ENCODE results near the gene SIRT2. TPM values are rescaled to one million over a fixed set of nuclear protein-coding genes. Genes with fewer than 3 reads are reported as not detected.

The SIRT2 gene
- total RNA-seq, 1 experiment from 2014 or later = 37.4 TPM

DNA sequence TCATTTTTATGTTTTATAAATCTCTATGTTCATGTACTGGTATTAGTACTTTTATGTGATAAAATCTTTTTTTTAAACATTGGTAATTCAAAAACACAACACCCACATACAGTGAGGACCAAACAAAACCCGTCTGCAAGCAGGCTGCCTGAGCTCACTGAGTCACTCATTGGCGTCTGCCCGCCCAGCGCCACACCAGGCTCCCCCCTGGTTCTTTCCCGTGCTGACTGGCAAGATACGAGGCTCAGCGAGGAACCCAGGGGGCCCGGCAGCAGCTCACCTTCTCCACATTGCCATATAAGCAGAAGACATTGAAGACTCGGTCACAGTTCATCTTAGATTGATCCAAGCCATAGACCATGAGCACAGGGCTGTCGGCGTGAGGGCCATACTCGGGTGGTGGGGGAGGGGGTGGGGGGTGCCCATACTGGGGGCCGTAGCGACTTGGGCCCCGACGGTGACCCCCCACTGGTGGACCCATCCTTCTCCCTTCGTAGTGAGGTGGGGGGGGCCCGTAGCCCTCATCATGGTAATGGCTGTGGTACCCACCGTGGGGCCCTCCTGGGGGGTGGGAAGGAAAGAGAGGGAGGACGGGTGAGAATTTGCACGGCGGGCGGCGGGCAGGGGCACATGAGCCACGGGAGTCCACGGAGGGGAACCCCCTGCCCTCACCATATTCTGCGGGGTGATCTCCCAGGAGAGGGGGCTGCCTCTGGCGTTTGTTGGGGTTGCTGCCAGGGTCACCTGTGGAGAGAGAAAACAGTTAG lies 59.4 kb downstream of the SIRT2 start:
- no peaks in the 10 kb centered on the region for H3K27me3 Mint-ChIP-seq (ENCODE audit: insufficient read depth, unreplicated experiment)
- H3K9me3 Mint-ChIP-seq (ENCODE audit: unreplicated experiment) = no peaks in the 10 kb centered on the region
- H3K36me3 Mint-ChIP-seq (ENCODE audit: insufficient read depth, unreplicated experiment) = peaks cover 99% of the 10 kb centered on the region
- ChIA-PET POLR2A (interaction anchor here (0.7 to 5.8 kb wide), 10 partner anchors 8 to 191 kb away, joined by 3 to 74 read pairs (median 10); partner anchors contain the start of genes ACTN4, ECH1, HNRNPL and MRPS12), CTCF (interaction anchor here (0.5 to 2.6 kb wide), 6 partner anchors 9 to 261 kb away, joined by 3 to 15 read pairs (median 3); partner anchors contain the start of gene NFKBIB)
- intact Hi-C loops (cut with micrococcal nuclease) = loop anchor here (2.0 kb wide), 2 partner anchors 111 to 203 kb away; no protein-coding TSS in a partner anchor
- H3K27ac Mint-ChIP-seq (ENCODE audit: low read depth, unreplicated experiment) = peak overlapping the region; percentile 61
- peaks cover 30% of the 10 kb centered on the region for H3K4me1 Mint-ChIP-seq (ENCODE audit: insufficient read depth, unreplicated experiment)
- BruUV-seq (replicated peaks) = no TSS peak
- TF ChIP-seq CTCF (IDR thresholded peaks at IDR 0.05; ENCODE audit: unreplicated experiment) = no peak
- no peak overlapping the region for H3K4me3 Mint-ChIP-seq (ENCODE audit: unreplicated experiment)
- peak; percentile 41 for DNase-seq (ENCODE audit: unreplicated experiment)

DNA sequence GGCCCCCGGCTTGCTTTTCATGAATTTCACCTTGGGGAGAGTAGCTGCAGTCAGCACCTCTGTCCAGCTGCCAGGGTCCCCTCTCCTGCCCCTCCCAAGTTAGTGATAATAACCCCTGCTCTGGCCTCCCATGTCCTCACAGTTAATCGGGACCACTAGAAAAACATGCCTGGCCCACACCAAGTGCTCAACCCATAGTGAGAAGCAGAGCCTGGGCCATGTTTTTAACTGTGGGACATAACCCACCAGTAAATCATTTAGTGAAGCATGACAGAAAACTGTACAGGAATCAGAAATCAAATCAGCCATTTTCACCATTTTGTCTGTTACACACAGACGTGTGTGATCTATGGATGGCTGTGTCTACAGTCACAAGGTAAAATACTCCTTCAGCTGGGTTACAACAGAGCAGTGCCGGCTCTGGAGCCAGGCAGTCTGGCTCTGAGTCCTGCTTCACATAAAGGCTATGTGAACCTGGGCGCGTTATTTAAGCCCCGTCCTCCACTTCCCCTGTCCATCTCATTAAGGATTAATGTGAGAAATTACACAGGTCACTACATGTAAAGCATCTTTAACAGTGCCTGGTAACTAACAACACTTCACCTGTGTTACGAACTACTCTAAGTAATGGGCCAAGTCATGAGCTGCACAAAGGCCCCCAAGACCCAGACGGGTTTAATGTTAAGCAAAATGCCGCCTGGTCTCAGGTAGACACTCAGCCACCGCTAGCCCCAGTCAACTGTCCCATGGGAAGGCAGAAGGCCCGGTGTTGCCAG lies 60.2 kb downstream of the SIRT2 start:
- H3K27me3 Mint-ChIP-seq (ENCODE audit: insufficient read depth, unreplicated experiment) = no peaks in the 10 kb centered on the region
- no TSS peak for BruUV-seq (replicated peaks)
- H3K36me3 Mint-ChIP-seq (ENCODE audit: insufficient read depth, unreplicated experiment) = peaks cover 91% of the 10 kb centered on the region
- intact Hi-C loops (cut with micrococcal nuclease) = loop anchor here (1.0 to 2.0 kb wide), 3 partner anchors 110 to 295 kb away; no protein-coding TSS in a partner anchor
- peak overlapping the region; percentile 51 for H3K4me3 Mint-ChIP-seq (ENCODE audit: unreplicated experiment)
- no peak for DNase-seq (ENCODE audit: unreplicated experiment)
- no peak for TF ChIP-seq CTCF (IDR thresholded peaks at IDR 0.05; ENCODE audit: unreplicated experiment)
- H3K4me1 Mint-ChIP-seq (ENCODE audit: insufficient read depth, unreplicated experiment) = peaks cover 25% of the 10 kb centered on the region
- CTCF ChIA-PET = interaction anchor here (0.5 to 2.6 kb wide), 9 partner anchors 10 to 260 kb away, joined by 3 to 15 read pairs (median 3); partner anchors contain the start of gene NFKBIB
- POLR2A ChIA-PET = interaction anchor here (0.9 to 5.8 kb wide), 24 partner anchors 8 to 221 kb away, joined by 3 to 74 read pairs (median 8); partner anchors contain the start of genes ACTN4, ECH1, EIF3K and HNRNPL
- no peaks in the 10 kb centered on the region for H3K9me3 Mint-ChIP-seq (ENCODE audit: unreplicated experiment)
- H3K27ac Mint-ChIP-seq (ENCODE audit: low read depth, unreplicated experiment) = peak overlapping the region; percentile 85

DNA sequence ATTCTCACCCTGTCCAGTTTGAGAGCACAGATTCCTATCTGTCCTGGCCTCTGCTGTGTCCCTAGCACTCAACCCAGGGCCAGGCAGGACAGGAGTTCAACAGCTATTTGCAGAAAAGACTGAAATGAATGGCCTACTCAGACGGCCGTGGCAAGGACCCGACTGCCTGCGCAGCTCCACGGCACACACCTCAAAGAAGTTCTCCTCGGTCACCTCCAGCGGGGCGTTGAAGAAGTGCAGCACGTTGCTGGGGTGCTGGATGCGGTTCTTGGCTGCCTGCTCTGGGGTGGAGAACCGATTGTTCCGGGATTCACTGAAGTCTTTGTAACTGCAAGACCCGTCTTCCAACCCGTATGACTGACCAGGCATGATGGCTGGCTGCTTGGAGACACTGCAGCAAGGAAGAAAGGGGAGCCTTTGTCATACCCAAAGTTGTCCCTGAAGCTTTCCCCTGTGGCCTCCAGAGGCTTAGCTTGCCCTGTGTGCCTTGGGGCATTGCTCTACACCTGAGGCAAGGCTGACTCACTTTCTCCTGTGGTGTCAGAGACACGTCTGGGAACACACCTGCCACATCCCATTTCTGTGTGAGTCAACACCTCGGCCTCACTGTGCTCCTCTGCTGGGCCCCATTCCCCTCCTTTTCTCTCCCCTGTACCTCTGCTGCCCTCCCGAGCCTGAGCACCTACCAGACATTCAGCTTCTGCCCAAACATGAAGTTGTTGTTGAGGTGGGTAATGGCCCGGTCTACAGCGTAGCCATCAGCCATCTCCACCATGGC lies 61.0 kb downstream of the SIRT2 start:
- Mint-ChIP-seq H3K9me3 (ENCODE audit: unreplicated experiment) (no peaks in the 10 kb centered on the region), H3K27ac (ENCODE audit: low read depth, unreplicated experiment) (peak overlapping the region; percentile 85), H3K4me3 (ENCODE audit: unreplicated experiment) (peak overlapping the region; percentile 51), H3K4me1 (ENCODE audit: insufficient read depth, unreplicated experiment) (peaks cover 20% of the 10 kb centered on the region), H3K36me3 (ENCODE audit: insufficient read depth, unreplicated experiment) (peaks cover 83% of the 10 kb centered on the region), H3K27me3 (ENCODE audit: insufficient read depth, unreplicated experiment) (no peaks in the 10 kb centered on the region)
- ChIA-PET POLR2A (interaction anchor here (0.6 to 5.8 kb wide), 33 partner anchors 9 to 566 kb away, joined by 3 to 74 read pairs (median 6); partner anchors contain the start of genes ACTN4, EIF3K, FAM98C and HNRNPL), CTCF (interaction anchor here (0.6 to 2.6 kb wide), 11 partner anchors 10 to 294 kb away, joined by 3 to 15 read pairs (median 4); no protein-coding TSS in a partner anchor)
- peak; percentile 37 for TF ChIP-seq CTCF (IDR thresholded peaks at IDR 0.05; ENCODE audit: unreplicated experiment)
- intact Hi-C loops (cut with micrococcal nuclease) = loop anchor here (1.0 to 2.0 kb wide), 3 partner anchors 110 to 294 kb away; no protein-coding TSS in a partner anchor
- BruUV-seq (replicated peaks) = no TSS peak
- peak; percentile 92 for DNase-seq (ENCODE audit: unreplicated experiment)
